ENCODE data around the gene PCDH1. TPM values are rescaled to one million over a fixed set of nuclear protein-coding genes. Genes with fewer than 3 reads are reported as not detected.

The PCDH1 gene
- total and polyA plus RNA-seq, 2 of the 13 experiments (the other 11 are each of a cell fraction or from before 2014, with no cell fraction given) = 0.11 to 0.83 TPM

- 0 out of 2 replicates have a peak, but pooled peaks have one; percentile 44 for TF ChIP-seq FOXP4 (CRISPR knock-in tag; IDR thresholded peaks at IDR 0.05)
- no peak for TF ChIP-seq ZNF205 (CRISPR knock-in tag; IDR thresholded peaks at IDR 0.05)
- peak; percentile 72 for TF ChIP-seq FOSL2 (CRISPR knock-in tag; IDR thresholded peaks at IDR 0.05)
- TF ChIP-seq KAT7 (CRISPR knock-in tag; IDR thresholded peaks at IDR 0.05; ENCODE audit: borderline replicate concordance) = no peak
- TF ChIP-seq, protein P1, sequence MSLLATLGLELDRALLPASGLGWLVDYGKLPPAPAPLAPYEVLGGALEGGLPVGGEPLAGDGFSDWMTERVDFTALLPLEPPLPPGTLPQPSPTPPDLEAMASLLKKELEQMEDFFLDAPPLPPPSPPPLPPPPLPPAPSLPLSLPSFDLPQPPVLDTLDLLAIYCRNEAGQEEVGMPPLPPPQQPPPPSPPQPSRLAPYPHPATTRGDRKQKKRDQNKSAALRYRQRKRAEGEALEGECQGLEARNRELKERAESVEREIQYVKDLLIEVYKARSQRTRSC (CRISPR knock-in tag; IDR thresholded peaks at IDR 0.05; ENCODE audit: low read depth) = no peak
- TF ChIP-seq POLR2AphosphoS2 (IDR thresholded peaks at IDR 0.05; ENCODE audit: low read depth, low read length) = no peak
- peak; percentile 45 for TF ChIP-seq TEAD3 (CRISPR knock-in tag; optimal IDR thresholded peaks at IDR 0.05; ENCODE audit: borderline replicate concordance)
- 0 out of 2 replicates have a peak, but pooled peaks have one; percentile 60 for TF ChIP-seq MTF2 (CRISPR knock-in tag; IDR thresholded peaks at IDR 0.05; ENCODE audit: borderline replicate concordance)
- TF ChIP-seq ZZZ3 (CRISPR knock-in tag; IDR thresholded peaks at IDR 0.05; ENCODE audit: borderline replicate concordance) = no peak
- TF ChIP-seq EP300 (IDR thresholded peaks at IDR 0.05; ENCODE audit: low read depth in 2 of 2, low read length in 2 of 2) = 0 out of 4 replicates have a peak, but pooled peaks of 1 of the 2 experiments have one; percentile 17
- no peak for TF ChIP-seq EP300 (CRISPR knock-in tag; IDR thresholded peaks at IDR 0.05; ENCODE audit: borderline replicate concordance)
- TF ChIP-seq BORCS8-MEF2B (CRISPR knock-in tag; IDR thresholded peaks at IDR 0.05) = no peak
- TF ChIP-seq PCBP1 (IDR thresholded peaks at IDR 0.05; ENCODE audit: borderline replicate concordance, low read depth, low read length) = no peak
- 0 out of 2 replicates have a peak, but pooled peaks have one; percentile 10 for TF ChIP-seq ZNF646 (CRISPR knock-in tag; IDR thresholded peaks at IDR 0.05)
Measured at GRCh38 chr5:141848744-141849414, 29.3 kb downstream of the PCDH1 start (continued).
